Esophagus muscularis mucosa (tissue), 4 donors: ENCODE measurements around the gene SHKBP1. TPM values are rescaled to one million over a fixed set of nuclear protein-coding genes. Genes with fewer than 3 reads are reported as not detected.

Experiments
- DNase-seq: peaks from one replicate; pipeline ENCODE4 v3.0.0-alpha.2; 2017; ENCODE audit errors: extremely low spot score
- H3K27ac ChIP-seq, 4 donors: fragments of 200-600 bp; sonication (generic); replicated peaks in 1 of 4; 1 replicate in 3 of 4; 2 replicates in 1 of 4; pipeline ENCODE4 v1.5.1; 2016 to 2019; ENCODE audit warnings: mild to moderate bottlenecking in 1 of 4
- H3K27me3 ChIP-seq, 4 donors: fragments of 200-600 bp; sonication (generic); one replicate each; pipeline versions ENCODE4 v1.5.1 to v1.6.0; 2016 to 2019
- H3K36me3 ChIP-seq, 4 donors: fragments of 200-600 bp; sonication (generic); one replicate each; pipeline ENCODE4 v1.5.1; 2016 to 2019
- H3K4me1 ChIP-seq, 4 donors: fragments of 200-600 bp; sonication (generic); one replicate each; pipeline ENCODE4 v1.5.1; 2016 to 2019
- H3K4me3 ChIP-seq, 4 donors: fragments of 200-600 bp; sonication (generic); 1 replicate in 2 of 4; 2 replicates in 2 of 4; pipeline ENCODE4 v1.5.1; 2016 to 2019; ENCODE audit warnings: mild to moderate bottlenecking in 4 of 4, moderate library complexity in 1 of 4
- H3K9me3 ChIP-seq, 4 donors: fragments of 200-600 bp; sonication (generic); 1 replicate in 3 of 4; 2 replicates in 1 of 4; pipeline ENCODE4 v1.5.1; 2016 to 2019
- CTCF ChIP-seq, 3 experiments: fragments of 200-600 bp in 2 of 3; fragments of 450-650 bp in 1 of 3; sonication (generic) in 2 of 3; IDR thresholded peaks; one replicate each; pipeline ENCODE4 v1.5.1; 2017 to 2019; ENCODE audit warnings: antibody characterized with exemption in 3 of 3, mild to moderate bottlenecking in 2 of 3, moderate library complexity in 1 of 3
- EP300 ChIP-seq: sonication (generic); formaldehyde crosslinking; IDR thresholded peaks from one replicate; pipeline ENCODE4 v1.6.1; 2017; ENCODE audit warnings: antibody characterized with exemption
- POLR2A ChIP-seq: fragments of 450-650 bp; IDR thresholded peaks from one replicate; pipeline ENCODE4 v1.6.1; 2017; ENCODE audit warnings: antibody characterized with exemption, moderate library complexity, mild to moderate bottlenecking, low read depth
- POLR2AphosphoS5 ChIP-seq, 2 donors: sonication (generic); formaldehyde crosslinking; IDR thresholded peaks; one replicate each; pipeline ENCODE4 v1.6.1; 2017; ENCODE audit warnings: antibody characterized with exemption in 2 of 2
- WGBS: methylation state at CpG from one replicate; pipeline ENCODE4 v1.1.5; 2018; 5-methylcytosine and 5-hydroxymethylcytosine counted together
- intact Hi-C: fragments of 100-400 bp; cut with DNase I; formaldehyde crosslinking; loops from one replicate; pipeline ENCODE4 v1.15.1; 2023
- total RNA-seq, 4 donors: library from RNA; depleted of rRNA; stranded (reverse); fragments of >200 nt; gene quantifications; one replicate each; pipeline versions ENCODE4 v1.1.0 to v1.2.1, GENCODE V29; 2016

Gene SHKBP1
- total RNA-seq, 4 donors from 2014 or later, result 39.5 to 82.7 (median 52.7) TPM

- H3K27ac ChIP-seq, result peak overlapping the region; percentile 68 to 71 (median 68)
- DNase-seq, result peak; percentile 100
- 0% methylated on average over 14 of the region's 53 CpGs for WGBS
Observed at GRCh38 chr19:40570313-40571004, 6.2 kb upstream of the SHKBP1 start.

GRCh38 chr19:40571005-40571318 is 5.7 kb upstream of the SHKBP1 start:
- 23% methylated on average over 3 of the region's 3 CpGs for WGBS
- intact Hi-C loops, result no loop called here
- Histone ChIP-seq H3K9me3 (no peaks in the 10 kb centered on the region), H3K4me3 (peak overlapping the region in 3 of 4 donors; percentile 46 to 62 (median 51)), H3K27me3 (peaks cover 5 to 31% (median 23%) of the 10 kb centered on the region in 4 donors), H3K36me3 (no peaks in the 10 kb centered on the region), H3K27ac (peak overlapping the region; percentile 68 to 71 (median 68)), H3K4me1 (peaks cover 13 to 33% (median 28%) of the 10 kb centered on the region in 4 donors)
- DNase-seq, result no peak
- TF ChIP-seq EP300, result no peak
- no peak for TF ChIP-seq CTCF (IDR thresholded peaks at IDR 0.05)
- no peak for TF ChIP-seq POLR2A
- peak in 1 of 2 donors; percentile 21 for TF ChIP-seq POLR2AphosphoS5 (IDR thresholded peaks at IDR 0.05)

More at GRCh38 chr19:40570313-40571004, 6.2 kb upstream of the SHKBP1 start:
- Histone ChIP-seq H3K36me3 (no peaks in the 10 kb centered on the region), H3K9me3 (no peaks in the 10 kb centered on the region), H3K27me3 (peaks cover 5 to 36% (median 28%) of the 10 kb centered on the region in 4 donors), H3K4me1 (peaks cover 13 to 29% (median 26%) of the 10 kb centered on the region in 4 donors), H3K4me3 (peak overlapping the region; percentile 46 to 62 (median 52))
- no peak for TF ChIP-seq POLR2A
- peak in 1 of 3 experiments; percentile 48 for TF ChIP-seq CTCF (IDR thresholded peaks at IDR 0.05)
- peak; percentile 38 to 87 for TF ChIP-seq POLR2AphosphoS5 (IDR thresholded peaks at IDR 0.05)
- TF ChIP-seq EP300, result no peak
- intact Hi-C loops, result no loop called here

- Histone ChIP-seq H3K4me1 (peaks cover 13 to 38% (median 32%) of the 10 kb centered on the region in 4 donors), H3K36me3 (no peaks in the 10 kb centered on the region), H3K4me3 (no peak overlapping the region), H3K27ac (peak overlapping the region in 3 of 4 donors; percentile 68 to 71 (median 68)), H3K9me3 (no peaks in the 10 kb centered on the region), H3K27me3 (peaks cover 5 to 21% (median 13%) of the 10 kb centered on the region in 4 donors)
- WGBS, result 96% methylated on average over 8 of the region's 10 CpGs
- intact Hi-C loops, result no loop called here
- TF ChIP-seq CTCF (IDR thresholded peaks at IDR 0.05) (no peak), POLR2AphosphoS5 (IDR thresholded peaks at IDR 0.05) (no peak), POLR2A (no peak), EP300 (no peak)
- no peak for DNase-seq
Observed at GRCh38 chr19:40571831-40572495, 4.7 kb upstream of the SHKBP1 start.

GRCh38 chr19:40575326-40575725 is 1.3 kb upstream of the SHKBP1 start:
- Histone ChIP-seq H3K9me3 (no peaks in the 10 kb centered on the region), H3K27me3 (no peaks in the 10 kb centered on the region), H3K36me3 (peaks cover 3 to 9% (median 5%) of the 10 kb centered on the region in 4 donors), H3K4me3 (no peak overlapping the region), H3K27ac (no peak overlapping the region), H3K4me1 (peaks cover 13 to 33% (median 30%) of the 10 kb centered on the region in 4 donors)
- no peak for DNase-seq
- intact Hi-C loops, result no loop called here
- 78% methylated on average over 18 of the region's 18 CpGs for WGBS
- TF ChIP-seq POLR2A, result no peak
- TF ChIP-seq EP300, result no peak
- no peak for TF ChIP-seq POLR2AphosphoS5 (IDR thresholded peaks at IDR 0.05)

GRCh38 chr19:40576151-40576584 is 505 bp upstream of the SHKBP1 start:
- no peak for DNase-seq
- intact Hi-C loops, result no loop called here
- 1% methylated on average over 16 of the region's 22 CpGs for WGBS
- H3K4me3 ChIP-seq, result peak overlapping the region; percentile 71 to 94 (median 86)
- peaks cover 12 to 17% (median 13%) of the 10 kb centered on the region in 4 donors for H3K36me3 ChIP-seq
- no peak for TF ChIP-seq POLR2AphosphoS5 (IDR thresholded peaks at IDR 0.05)
- TF ChIP-seq CTCF (IDR thresholded peaks at IDR 0.05), result no peak
- TF ChIP-seq EP300, result no peak
- no peak for TF ChIP-seq POLR2A
- H3K27ac ChIP-seq, result peak overlapping the region in 2 of 4 donors; percentile 84 to 85
- H3K4me1 ChIP-seq, result peaks cover 13 to 25% (median 24%) of the 10 kb centered on the region in 4 donors
- H3K9me3 ChIP-seq, result no peaks in the 10 kb centered on the region
- H3K27me3 ChIP-seq, result no peaks in the 10 kb centered on the region
